Stimulated activated CD4-positive, alpha-beta T cell treated with anti-CD3 and anti-CD28 coated beads, Interleukin-4, amount 100 ng/mL, for 4 hours (primary cell): ENCODE results near the gene EHD1.
"Not testable (repeated sequence)": the region's sequence is repeated elsewhere in the genome, so short reads cannot be mapped to it uniquely, and the experiment has no call there.

Experiments
- DNase-seq, 2 experiments: peaks; one replicate each; pipeline ENCODE4 v3.0.0-alpha.2; 2020

The EHD1 gene

GRCh38 chr11:64855596-64856304 lies 22.7 kb downstream of the EHD1 start:
- DNase-seq = no peak

- DNase-seq = peak in 1 of 2 experiments; percentile 59
Observed at GRCh38 chr11:64854534-64855502, 23.6 kb downstream of the EHD1 start.

- DNase-seq = no peak
Observed at GRCh38 chr11:64854157-64854533, 24.3 kb downstream of the EHD1 start.

GRCh38 chr11:64853709-64854108 lies 24.7 kb downstream of the EHD1 start:
- DNase-seq = peak in 1 of 2 experiments; percentile 29

- no peak for DNase-seq
Observed at GRCh38 chr11:64852804-64853509, 25.5 kb downstream of the EHD1 start.

GRCh38 chr11:64851831-64852351 lies 26.5 kb downstream of the EHD1 start:
- no peak for DNase-seq

- peak; percentile 44 to 45 for DNase-seq
Observed at GRCh38 chr11:64850979-64851567, 27.3 kb downstream of the EHD1 start.

- no peak for DNase-seq
Observed at GRCh38 chr11:64849598-64850356, 28.6 kb downstream of the EHD1 start.

GRCh38 chr11:64848826-64849597 lies 29.4 kb downstream of the EHD1 start:
- DNase-seq = no peak

GRCh38 chr11:64848214-64848825 lies 30.1 kb downstream of the EHD1 start:
- no peak for DNase-seq

- DNase-seq = peak; percentile 85 to 94
Observed at GRCh38 chr11:64846998-64847666, 31.3 kb downstream of the EHD1 start.

- not testable (repeated sequence) for DNase-seq
Observed at GRCh38 chr11:64845776-64846129, 32.7 kb downstream of the EHD1 start.

- DNase-seq = no peak
Observed at GRCh38 chr11:64845129-64845775, 33.2 kb downstream of the EHD1 start.

GRCh38 chr11:64844330-64845128 lies 33.9 kb downstream of the EHD1 start, which contains the start of gene CDC42BPG:
Gene CDC42BPG (minus strand): TSS chr11:64844653. CDS start chr11:64844569, 84 bp downstream.
- peak; percentile 50 to 59 for DNase-seq

GRCh38 chr11:64843686-64844329 lies 34.6 kb downstream of the EHD1 start:
- DNase-seq = no peak

GRCh38 chr11:64842851-64843685 lies 35.4 kb downstream of the EHD1 start:
- DNase-seq = no peak

- DNase-seq = no peak
Observed at GRCh38 chr11:64842366-64842759, 36.1 kb downstream of the EHD1 start.
